ENCODE measurements around the gene CELSR2.

DNA sequence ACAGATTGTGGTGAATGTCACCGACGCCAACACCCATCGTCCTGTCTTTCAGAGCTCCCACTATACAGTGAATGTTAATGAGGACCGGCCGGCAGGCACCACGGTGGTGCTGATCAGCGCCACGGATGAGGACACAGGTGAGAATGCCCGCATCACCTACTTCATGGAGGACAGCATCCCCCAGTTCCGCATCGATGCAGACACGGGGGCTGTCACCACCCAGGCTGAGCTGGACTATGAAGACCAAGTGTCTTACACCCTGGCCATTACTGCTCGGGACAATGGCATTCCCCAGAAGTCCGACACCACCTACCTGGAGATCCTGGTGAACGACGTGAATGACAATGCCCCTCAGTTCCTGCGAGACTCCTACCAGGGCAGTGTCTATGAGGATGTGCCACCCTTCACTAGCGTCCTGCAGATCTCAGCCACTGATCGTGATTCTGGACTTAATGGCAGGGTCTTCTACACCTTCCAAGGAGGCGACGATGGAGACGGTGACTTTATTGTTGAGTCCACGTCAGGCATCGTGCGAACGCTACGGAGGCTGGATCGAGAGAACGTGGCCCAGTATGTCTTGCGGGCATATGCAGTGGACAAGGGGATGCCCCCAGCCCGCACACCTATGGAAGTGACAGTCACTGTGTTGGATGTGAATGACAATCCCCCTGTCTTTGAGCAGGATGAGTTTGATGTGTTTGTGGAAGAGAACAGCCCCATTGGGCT lies 3.0 kb downstream of the CELSR2 start:
- TF ChIP-seq, protein P1, sequence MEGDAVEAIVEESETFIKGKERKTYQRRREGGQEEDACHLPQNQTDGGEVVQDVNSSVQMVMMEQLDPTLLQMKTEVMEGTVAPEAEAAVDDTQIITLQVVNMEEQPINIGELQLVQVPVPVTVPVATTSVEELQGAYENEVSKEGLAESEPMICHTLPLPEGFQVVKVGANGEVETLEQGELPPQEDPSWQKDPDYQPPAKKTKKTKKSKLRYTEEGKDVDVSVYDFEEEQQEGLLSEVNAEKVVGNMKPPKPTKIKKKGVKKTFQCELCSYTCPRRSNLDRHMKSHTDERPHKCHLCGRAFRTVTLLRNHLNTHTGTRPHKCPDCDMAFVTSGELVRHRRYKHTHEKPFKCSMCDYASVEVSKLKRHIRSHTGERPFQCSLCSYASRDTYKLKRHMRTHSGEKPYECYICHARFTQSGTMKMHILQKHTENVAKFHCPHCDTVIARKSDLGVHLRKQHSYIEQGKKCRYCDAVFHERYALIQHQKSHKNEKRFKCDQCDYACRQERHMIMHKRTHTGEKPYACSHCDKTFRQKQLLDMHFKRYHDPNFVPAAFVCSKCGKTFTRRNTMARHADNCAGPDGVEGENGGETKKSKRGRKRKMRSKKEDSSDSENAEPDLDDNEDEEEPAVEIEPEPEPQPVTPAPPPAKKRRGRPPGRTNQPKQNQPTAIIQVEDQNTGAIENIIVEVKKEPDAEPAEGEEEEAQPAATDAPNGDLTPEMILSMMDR (IDR thresholded peaks at IDR 0.05), result no peak
- no peak for TF ChIP-seq EP300 (IDR thresholded peaks at IDR 0.05)

All from stomach (tissue), 4 donors.